Psoas muscle (tissue), 8 donors: ENCODE results near the gene C1QTNF8. TPM values are rescaled to one million over a fixed set of nuclear protein-coding genes. Genes with fewer than 3 reads are reported as not detected.

Source experiments
- ATAC-seq, 4 donors: fragments of 200-7000 bp; cut with Tn5 transposase; one replicate each; pipeline ENCODE4 v1.9.1; 2020; ENCODE audit warnings: moderate library complexity in 3 of 4, mild to moderate bottlenecking in 2 of 4
- DNase-seq, 2 donors: peaks; one replicate each; pipeline ENCODE4 v3.0.0-alpha.2; 2020
- H3K27ac ChIP-seq: fragments of 200-600 bp; one replicate; pipeline ENCODE4 v1.8.0; 2022
- H3K27me3 ChIP-seq, 3 donors: fragments of 200-600 bp in 1 of 3; one replicate each; pipeline versions ENCODE4 v1.6.1 to v1.8.0; 2013 to 2022; ENCODE audit warnings: low read length in 2 of 3, mild to moderate bottlenecking in 2 of 3, moderate library complexity in 1 of 3; ENCODE audit not compliant: insufficient read depth in 3 of 3
- H3K36me3 ChIP-seq, 2 donors: fragments of 200-600 bp in 1 of 2; one replicate each; pipeline versions ENCODE4 v1.6.1 to v1.8.0; 2013 to 2022; ENCODE audit warnings: low read depth in 1 of 2, mild to moderate bottlenecking in 1 of 2, moderate library complexity in 1 of 2; ENCODE audit not compliant: insufficient read depth in 1 of 2
- H3K4me1 ChIP-seq: fragments of 200-600 bp; one replicate; pipeline ENCODE4 v1.8.0; 2022
- H3K4me3 ChIP-seq: fragments of 200-600 bp; one replicate; pipeline ENCODE4 v1.8.0; 2022; ENCODE audit warnings: mild to moderate bottlenecking
- H3K9me3 ChIP-seq: fragments of 200-600 bp; one replicate; pipeline ENCODE4 v1.8.0; 2022
- CTCF ChIP-seq: fragments of 200-600 bp; IDR thresholded peaks from one replicate; pipeline ENCODE4 v1.8.0; 2022; ENCODE audit warnings: antibody characterized with exemption
- WGBS, 3 donors: extraction: QIAGEN DNeasy Blood & Tissue Kit; methylation state at CpG; one replicate each; pipeline versions ENCODE4 v1.1.6 to v1.1.7; 2013; 5-methylcytosine and 5-hydroxymethylcytosine counted together
- intact Hi-C, 2 donors: fragments of 100-400 bp; cut with DNase I; formaldehyde crosslinking; loops; one replicate each; pipeline versions ENCODE4 v1.11.0 to v1.14.2; 2022
- polyA plus RNA-seq, 3 donors: library from polyadenylated mRNA; stranded (reverse); fragments of 200-250 nt; gene quantifications; one replicate each; pipeline ENCODE4 v1.2.3, GENCODE V29; 2013
- total RNA-seq, 4 donors: library from RNA; stranded (reverse); fragmentation: NEBNext Ultra II Directional in 2 of 4; extraction: Animal tissue kit (Norgen Biotek cat#: 25700) in 2 of 4; gene quantifications; one replicate each; pipeline versions ENCODE4 v1.2.1 to v1.2.4, GENCODE V29; 2021 to 2023
- donor health status: healthy with polysubstance abuse.
- donor health status: DM: no; HTN: no; CAD: no; lungs with moderate emphysema.
- donor health status: Bipolar disorder and iron deficiency.
- donor health status: healthy.
- donor health status: DM: yes; HTN: yes; CAD: no.
- donor health status: DM: no; HTN: no; CAD: no.
- donor health status: DM: no; HTN: no; CAD: no.
- donor health status: DM: yes; HTN: yes; CAD: no.

C1QTNF8 gene
- total and polyA plus RNA-seq, 7 donors, result not detected

GRCh38 chr16:1082266-1082951 is 13.6 kb downstream of the C1QTNF8 start:
- 56 to 65% (median 60%) methylated on average over 21 of the region's 21 CpGs for WGBS, 3 donors
- ATAC-seq, result no peak

GRCh38 chr16:1081734-1082265 is 14.2 kb downstream of the C1QTNF8 start:
- 62 to 73% (median 63%) methylated on average over 21 to 22 of the region's 22 CpGs for WGBS, 3 donors
- no peak for ATAC-seq
- no peak overlapping the region for H3K4me3 ChIP-seq
- H3K4me1 ChIP-seq, result no peaks in the 10 kb centered on the region
- TF ChIP-seq CTCF, result no peak
- H3K27me3 ChIP-seq, result peaks cover 0 to 75% (median 42%) of the 10 kb centered on the region in 3 donors
- DNase-seq, result no peak
- H3K27ac ChIP-seq, result no peak overlapping the region
- intact Hi-C loops, result no loop called here
- H3K9me3 ChIP-seq, result peaks cover 12% of the 10 kb centered on the region
- H3K36me3 ChIP-seq, result no peaks in the 10 kb centered on the region

More at GRCh38 chr16:1082266-1082951, 13.6 kb downstream of the C1QTNF8 start:
- H3K4me1 ChIP-seq, result no peaks in the 10 kb centered on the region
- peaks cover 0 to 75% (median 42%) of the 10 kb centered on the region in 3 donors for H3K27me3 ChIP-seq
- DNase-seq, result no peak
- intact Hi-C loops, result no loop called here
- no peaks in the 10 kb centered on the region for H3K36me3 ChIP-seq
- H3K9me3 ChIP-seq, result peaks cover 12% of the 10 kb centered on the region
- H3K27ac ChIP-seq, result no peak overlapping the region
- no peak for TF ChIP-seq CTCF
- H3K4me3 ChIP-seq, result no peak overlapping the region

- Histone ChIP-seq H3K4me3 (no peak overlapping the region), H3K27ac (no peak overlapping the region), H3K27me3 (peaks cover 0 to 79% (median 46%) of the 10 kb centered on the region in 3 donors), H3K36me3 (no peaks in the 10 kb centered on the region), H3K4me1 (no peaks in the 10 kb centered on the region), H3K9me3 (peaks cover 12% of the 10 kb centered on the region)
- no peak for TF ChIP-seq CTCF
- DNase-seq (no peak), ATAC-seq (no peak)
- intact Hi-C loops, result no loop called here
- 32 to 46% (median 39%) methylated on average over 35 to 42 of the region's 42 CpGs for WGBS, 3 donors
Measured at GRCh38 chr16:1080801-1081733, 15.0 kb downstream of the C1QTNF8 start.

- no peaks in the 10 kb centered on the region for H3K36me3 ChIP-seq
- no peak overlapping the region for H3K27ac ChIP-seq
- peaks cover 7% of the 10 kb centered on the region for H3K9me3 ChIP-seq
- 78% methylated on average over 39 to 45 of the region's 45 CpGs for WGBS, 3 donors
- peaks cover 0 to 86% (median 44%) of the 10 kb centered on the region in 3 donors for H3K27me3 ChIP-seq
- DNase-seq, result no peak
- H3K4me3 ChIP-seq, result no peak overlapping the region
- TF ChIP-seq CTCF, result no peak
- ATAC-seq, result no peak
- intact Hi-C loops, result no loop called here
- no peaks in the 10 kb centered on the region for H3K4me1 ChIP-seq
Measured at GRCh38 chr16:1079786-1080525, 16.1 kb downstream of the C1QTNF8 start.
